ENCODE measurements around the gene DNAH11. TPM values are rescaled to one million over a fixed set of nuclear protein-coding genes. Genes with fewer than 3 reads are reported as not detected.

DNAH11 gene
- total RNA-seq, 1 donor from 2014 or later = 0.22 TPM

GRCh38 chr7:21617916-21618390, 75.1 kb downstream of the DNAH11 start:
- H3K27ac Mint-ChIP-seq (ENCODE audit: unreplicated experiment) = no peak overlapping the region
- H3K27me3 Mint-ChIP-seq (ENCODE audit: unreplicated experiment) = no peaks in the 10 kb centered on the region
- DNase-seq = no peak
- H3K4me1 Mint-ChIP-seq (ENCODE audit: low read depth, unreplicated experiment) = no peaks in the 10 kb centered on the region
- no peak for TF ChIP-seq CTCF (IDR thresholded peaks at IDR 0.05; ENCODE audit: partially characterized antibody, unreplicated experiment)
- H3K4me3 Mint-ChIP-seq (ENCODE audit: unreplicated experiment) = no peak overlapping the region
- no peaks in the 10 kb centered on the region for H3K9me3 Mint-ChIP-seq (ENCODE audit: unreplicated experiment)
- H3K36me3 Mint-ChIP-seq (ENCODE audit: unreplicated experiment) = no peaks in the 10 kb centered on the region

GRCh38 chr7:21618706-21619105, 75.9 kb downstream of the DNAH11 start:
- Mint-ChIP-seq H3K9me3 (ENCODE audit: unreplicated experiment) (no peaks in the 10 kb centered on the region), H3K27ac (ENCODE audit: unreplicated experiment) (no peak overlapping the region), H3K4me3 (ENCODE audit: unreplicated experiment) (no peak overlapping the region), H3K4me1 (ENCODE audit: low read depth, unreplicated experiment) (no peaks in the 10 kb centered on the region), H3K27me3 (ENCODE audit: unreplicated experiment) (no peaks in the 10 kb centered on the region), H3K36me3 (ENCODE audit: unreplicated experiment) (no peaks in the 10 kb centered on the region)
- no peak for TF ChIP-seq CTCF (IDR thresholded peaks at IDR 0.05; ENCODE audit: partially characterized antibody, unreplicated experiment)
- DNase-seq = no peak

- no peak for DNase-seq
- no peak for TF ChIP-seq CTCF (IDR thresholded peaks at IDR 0.05; ENCODE audit: partially characterized antibody, unreplicated experiment)
- H3K36me3 Mint-ChIP-seq (ENCODE audit: unreplicated experiment) = no peaks in the 10 kb centered on the region
- no peaks in the 10 kb centered on the region for H3K4me1 Mint-ChIP-seq (ENCODE audit: low read depth, unreplicated experiment)
- H3K27me3 Mint-ChIP-seq (ENCODE audit: unreplicated experiment) = no peaks in the 10 kb centered on the region
- H3K9me3 Mint-ChIP-seq (ENCODE audit: unreplicated experiment) = no peaks in the 10 kb centered on the region
- H3K27ac Mint-ChIP-seq (ENCODE audit: unreplicated experiment) = no peak overlapping the region
- H3K4me3 Mint-ChIP-seq (ENCODE audit: unreplicated experiment) = no peak overlapping the region
Measured at GRCh38 chr7:21620054-21620453, 77.2 kb downstream of the DNAH11 start.

GRCh38 chr7:21624320-21624719, 81.5 kb downstream of the DNAH11 start:
- DNase-seq = no peak
- Mint-ChIP-seq H3K4me3 (ENCODE audit: unreplicated experiment) (no peak overlapping the region), H3K27me3 (ENCODE audit: unreplicated experiment) (no peaks in the 10 kb centered on the region), H3K4me1 (ENCODE audit: low read depth, unreplicated experiment) (no peaks in the 10 kb centered on the region), H3K36me3 (ENCODE audit: unreplicated experiment) (no peaks in the 10 kb centered on the region), H3K27ac (ENCODE audit: unreplicated experiment) (no peak overlapping the region), H3K9me3 (ENCODE audit: unreplicated experiment) (no peaks in the 10 kb centered on the region)
- TF ChIP-seq CTCF (IDR thresholded peaks at IDR 0.05; ENCODE audit: partially characterized antibody, unreplicated experiment) = no peak

- H3K36me3 Mint-ChIP-seq (ENCODE audit: unreplicated experiment) = no peaks in the 10 kb centered on the region
- no peaks in the 10 kb centered on the region for H3K4me1 Mint-ChIP-seq (ENCODE audit: low read depth, unreplicated experiment)
Measured at GRCh38 chr7:21636694-21637093, 93.9 kb downstream of the DNAH11 start.

More at GRCh38 chr7:21636694-21637093, 93.9 kb downstream of the DNAH11 start:
- peaks cover 1% of the 10 kb centered on the region for H3K9me3 Mint-ChIP-seq (ENCODE audit: unreplicated experiment)
- no peak overlapping the region for H3K4me3 Mint-ChIP-seq (ENCODE audit: unreplicated experiment)
- no peak for DNase-seq
- no peaks in the 10 kb centered on the region for H3K27me3 Mint-ChIP-seq (ENCODE audit: unreplicated experiment)
- TF ChIP-seq CTCF (IDR thresholded peaks at IDR 0.05; ENCODE audit: partially characterized antibody, unreplicated experiment) = no peak
- no peak overlapping the region for H3K27ac Mint-ChIP-seq (ENCODE audit: unreplicated experiment)

Measured in glutamatergic neuron (in vitro differentiated cells).